Measurements from ENCODE around the gene HDAC9.

Gene HDAC9

GRCh38 chr7:18799899-18800298 is 304.4 kb downstream of the HDAC9 start:
- no peaks in the 10 kb centered on the region for H3K4me1 Mint-ChIP-seq
- no peaks in the 10 kb centered on the region for H3K27me3 Mint-ChIP-seq
- peaks cover 9% of the 10 kb centered on the region for H3K9me3 Mint-ChIP-seq
- no peak overlapping the region for H3K27ac Mint-ChIP-seq
- no peak overlapping the region for H3K4me3 Mint-ChIP-seq
- no peaks in the 10 kb centered on the region for H3K36me3 Mint-ChIP-seq

DNA sequence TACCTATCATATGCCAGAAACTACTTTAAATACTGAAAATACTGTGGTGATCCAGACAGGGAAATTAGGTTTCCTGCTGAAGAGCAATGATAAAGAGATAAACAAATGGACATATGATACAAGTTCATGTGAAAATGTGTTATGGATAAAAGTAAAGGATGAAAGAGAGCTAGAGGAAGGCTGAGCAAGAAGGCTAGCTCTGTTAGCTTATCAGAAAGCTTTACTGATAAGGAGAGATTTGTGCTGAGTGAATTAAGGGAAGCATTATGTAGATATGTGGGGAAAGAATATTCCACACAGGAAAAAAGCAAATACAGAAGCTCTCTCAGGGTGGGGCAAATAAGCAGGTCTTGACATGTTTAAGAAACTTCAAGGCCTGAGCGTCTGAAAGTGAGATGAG is 308.4 kb downstream of the HDAC9 start:
- no peak overlapping the region for H3K27ac Mint-ChIP-seq
- H3K27me3 Mint-ChIP-seq, result no peaks in the 10 kb centered on the region
- peaks cover 9% of the 10 kb centered on the region for H3K9me3 Mint-ChIP-seq
- H3K4me1 Mint-ChIP-seq, result no peaks in the 10 kb centered on the region
- H3K36me3 Mint-ChIP-seq, result no peaks in the 10 kb centered on the region
- no peak overlapping the region for H3K4me3 Mint-ChIP-seq

DNA sequence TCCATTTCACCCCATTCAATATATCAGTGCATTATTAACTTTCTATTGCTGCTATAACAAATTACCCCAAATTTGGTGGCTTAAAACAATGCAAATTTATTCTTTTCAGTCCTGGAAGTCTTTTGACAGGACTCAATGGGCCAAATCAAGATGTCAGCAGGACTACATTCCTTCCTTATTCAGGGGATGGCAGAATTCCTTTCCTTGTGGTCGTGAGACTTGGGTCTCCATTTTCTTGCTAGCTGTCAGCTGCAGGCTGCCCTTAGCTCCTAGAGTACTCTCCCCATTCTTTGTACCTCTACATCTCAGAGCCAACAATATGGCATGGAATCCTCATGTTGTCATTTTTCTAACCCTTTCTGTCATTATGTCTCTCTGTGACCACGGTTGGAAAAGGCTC is 310.6 kb downstream of the HDAC9 start:
- no peaks in the 10 kb centered on the region for H3K9me3 Mint-ChIP-seq
- no peaks in the 10 kb centered on the region for H3K4me1 Mint-ChIP-seq
- no peak overlapping the region for H3K4me3 Mint-ChIP-seq
- H3K27ac Mint-ChIP-seq, result no peak overlapping the region
- no peaks in the 10 kb centered on the region for H3K36me3 Mint-ChIP-seq
- H3K27me3 Mint-ChIP-seq, result no peaks in the 10 kb centered on the region

DNA sequence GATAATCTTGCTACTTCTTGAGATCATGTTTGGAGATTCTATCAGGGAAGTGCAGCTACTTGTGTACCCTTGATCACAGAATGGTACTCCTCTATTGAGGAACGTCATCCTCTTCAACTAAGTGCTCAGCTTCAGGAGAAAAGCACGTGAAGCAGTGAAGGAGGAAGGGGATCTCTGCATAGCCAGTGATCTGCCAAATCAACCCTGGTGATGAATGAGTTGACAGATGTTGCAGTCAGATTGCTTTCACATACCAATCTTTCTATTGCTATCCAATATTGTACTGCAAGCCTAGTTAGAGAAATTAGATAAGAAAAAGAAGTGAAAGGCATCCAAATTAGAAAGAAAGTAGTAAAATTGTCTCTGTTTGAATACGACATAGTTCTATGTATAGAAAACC is 312.5 kb downstream of the HDAC9 start:
- Mint-ChIP-seq H3K27ac (no peak overlapping the region), H3K4me3 (no peak overlapping the region), H3K9me3 (peaks cover 6% of the 10 kb centered on the region), H3K36me3 (no peaks in the 10 kb centered on the region), H3K27me3 (no peaks in the 10 kb centered on the region), H3K4me1 (no peaks in the 10 kb centered on the region)

DNA sequence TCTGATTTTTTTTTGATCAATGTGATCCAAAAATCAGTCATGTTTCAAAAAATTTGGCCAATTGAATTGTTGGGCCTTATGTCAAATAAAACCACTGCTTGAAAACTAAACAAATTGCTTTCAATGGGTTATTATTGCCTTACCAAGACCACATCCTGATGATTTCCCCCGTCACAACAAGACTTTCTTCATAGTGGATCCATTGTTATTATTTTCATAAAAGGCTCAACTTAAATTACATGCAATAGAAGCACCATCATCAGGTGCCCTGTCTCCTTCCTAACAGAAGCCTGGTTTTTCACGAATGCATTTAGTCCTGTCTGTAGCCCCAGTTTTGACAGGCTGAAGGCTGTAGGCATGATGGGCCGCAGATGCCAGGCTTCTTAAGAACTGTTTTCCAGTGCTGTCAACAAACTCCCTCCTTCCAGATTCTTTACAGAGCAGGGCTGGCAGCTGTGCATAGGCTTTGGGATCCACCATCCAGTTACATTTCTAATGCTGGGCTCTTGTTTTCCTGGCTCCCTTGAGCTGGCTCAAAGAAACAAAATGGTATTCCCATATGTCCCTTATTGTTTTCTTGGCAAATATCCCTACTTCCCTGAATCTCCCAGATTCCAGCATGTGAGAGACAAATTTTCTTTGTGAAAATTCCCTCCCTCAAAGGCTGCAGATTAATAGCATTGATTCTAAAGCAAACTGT is 319.9 kb downstream of the HDAC9 start:
- no peak overlapping the region for H3K27ac Mint-ChIP-seq
- H3K36me3 Mint-ChIP-seq, result no peaks in the 10 kb centered on the region
- H3K9me3 Mint-ChIP-seq, result peaks cover 12% of the 10 kb centered on the region
- H3K4me1 Mint-ChIP-seq, result no peaks in the 10 kb centered on the region
- H3K4me3 Mint-ChIP-seq, result no peak overlapping the region
- H3K27me3 Mint-ChIP-seq, result no peaks in the 10 kb centered on the region

GRCh38 chr7:18820981-18821380 is 325.4 kb downstream of the HDAC9 start:
- H3K27ac Mint-ChIP-seq, result no peak overlapping the region
- no peaks in the 10 kb centered on the region for H3K36me3 Mint-ChIP-seq
- H3K27me3 Mint-ChIP-seq, result no peaks in the 10 kb centered on the region
- H3K4me3 Mint-ChIP-seq, result no peak overlapping the region
- H3K4me1 Mint-ChIP-seq, result no peaks in the 10 kb centered on the region
- H3K9me3 Mint-ChIP-seq, result peaks cover 5% of the 10 kb centered on the region

DNA sequence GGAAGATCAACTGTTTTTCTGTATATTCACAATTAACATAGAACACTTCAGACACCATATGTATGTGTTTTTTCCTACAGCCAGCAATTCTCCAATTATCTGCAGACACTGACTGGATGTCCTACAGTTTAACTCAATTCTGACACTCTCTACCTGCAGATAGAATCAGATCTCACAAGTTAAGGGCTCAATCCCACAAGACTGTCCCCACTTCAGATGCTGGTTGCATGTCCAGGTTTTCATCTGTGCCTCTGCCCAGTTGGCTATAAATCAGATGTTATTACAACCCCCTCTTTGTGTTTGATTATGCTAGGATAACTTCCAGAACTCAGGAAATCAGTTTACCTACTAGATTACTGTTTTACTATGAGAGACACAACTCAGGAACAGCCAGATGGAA is 326.0 kb downstream of the HDAC9 start:
- Mint-ChIP-seq H3K4me3 (no peak overlapping the region), H3K27ac (no peak overlapping the region), H3K4me1 (no peaks in the 10 kb centered on the region), H3K9me3 (peaks cover 5% of the 10 kb centered on the region), H3K36me3 (no peaks in the 10 kb centered on the region), H3K27me3 (no peaks in the 10 kb centered on the region)

- Mint-ChIP-seq H3K9me3 (peaks cover 5% of the 10 kb centered on the region), H3K27me3 (no peaks in the 10 kb centered on the region), H3K4me3 (no peak overlapping the region), H3K27ac (no peak overlapping the region), H3K4me1 (no peaks in the 10 kb centered on the region), H3K36me3 (no peaks in the 10 kb centered on the region)
Measured at GRCh38 chr7:18824157-18824556, 328.6 kb downstream of the HDAC9 start.

GRCh38 chr7:18828260-18828993 is 332.9 kb downstream of the HDAC9 start:
- Mint-ChIP-seq H3K4me1 (no peaks in the 10 kb centered on the region), H3K9me3 (no peaks in the 10 kb centered on the region), H3K27ac (no peak overlapping the region), H3K36me3 (no peaks in the 10 kb centered on the region), H3K4me3 (no peak overlapping the region), H3K27me3 (no peaks in the 10 kb centered on the region)

- Mint-ChIP-seq H3K4me3 (no peak overlapping the region), H3K4me1 (no peaks in the 10 kb centered on the region), H3K27ac (no peak overlapping the region), H3K9me3 (no peaks in the 10 kb centered on the region), H3K27me3 (no peaks in the 10 kb centered on the region), H3K36me3 (no peaks in the 10 kb centered on the region)
Measured at GRCh38 chr7:18828994-18829857, 333.7 kb downstream of the HDAC9 start.

GRCh38 chr7:18829858-18830285 is 334.3 kb downstream of the HDAC9 start:
- H3K4me1 Mint-ChIP-seq, result no peaks in the 10 kb centered on the region
- H3K27ac Mint-ChIP-seq, result no peak overlapping the region
- H3K36me3 Mint-ChIP-seq, result no peaks in the 10 kb centered on the region
- H3K27me3 Mint-ChIP-seq, result no peaks in the 10 kb centered on the region
- H3K4me3 Mint-ChIP-seq, result no peak overlapping the region
- H3K9me3 Mint-ChIP-seq, result peaks cover 4% of the 10 kb centered on the region

DNA sequence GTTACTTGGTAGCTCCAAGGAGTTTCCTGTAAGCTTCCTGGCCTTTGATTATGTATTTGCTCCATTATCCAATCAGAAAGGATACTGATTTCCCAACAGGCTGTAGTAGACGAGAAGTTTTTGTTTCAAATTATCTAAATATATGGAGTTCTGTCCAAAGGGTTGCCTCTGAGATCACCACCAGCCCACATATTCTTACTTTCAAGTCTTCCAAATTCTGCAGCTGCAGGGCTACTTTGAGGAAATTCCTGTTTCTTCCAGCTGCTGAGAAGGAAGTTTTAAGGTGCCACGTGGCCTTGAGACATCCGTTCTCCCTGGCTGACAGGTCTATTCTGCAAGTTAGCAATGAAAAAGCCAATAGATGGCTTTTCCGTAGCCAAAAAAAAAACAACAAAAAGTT is 335.9 kb downstream of the HDAC9 start:
- no peaks in the 10 kb centered on the region for H3K36me3 Mint-ChIP-seq
- no peak overlapping the region for H3K27ac Mint-ChIP-seq
- H3K9me3 Mint-ChIP-seq, result peaks cover 8% of the 10 kb centered on the region
- no peak overlapping the region for H3K4me3 Mint-ChIP-seq
- no peaks in the 10 kb centered on the region for H3K4me1 Mint-ChIP-seq
- H3K27me3 Mint-ChIP-seq, result no peaks in the 10 kb centered on the region

DNA sequence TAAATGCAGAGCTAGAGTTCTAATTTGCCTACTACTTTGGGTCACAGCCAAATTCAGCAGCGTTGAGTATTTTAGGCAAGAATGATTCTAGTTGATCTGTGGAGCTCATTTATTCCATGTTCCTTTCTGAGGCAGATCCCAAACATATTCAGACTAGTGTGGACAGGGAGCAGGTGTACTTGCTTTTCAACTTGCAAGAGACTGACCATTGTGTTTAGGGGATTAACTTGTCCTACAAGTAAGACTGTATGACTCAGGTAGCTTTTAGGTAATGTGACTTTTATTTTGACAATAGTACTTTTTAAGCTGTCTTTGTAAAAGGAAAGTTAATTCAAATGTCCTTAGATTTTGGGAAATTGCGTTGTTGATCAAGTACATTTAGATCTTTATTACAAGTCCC is 336.4 kb downstream of the HDAC9 start:
- no peaks in the 10 kb centered on the region for H3K36me3 Mint-ChIP-seq
- H3K9me3 Mint-ChIP-seq, result peaks cover 8% of the 10 kb centered on the region
- H3K4me3 Mint-ChIP-seq, result no peak overlapping the region
- H3K4me1 Mint-ChIP-seq, result no peaks in the 10 kb centered on the region
- no peaks in the 10 kb centered on the region for H3K27me3 Mint-ChIP-seq
- no peak overlapping the region for H3K27ac Mint-ChIP-seq

- no peak overlapping the region for H3K27ac Mint-ChIP-seq
- no peak overlapping the region for H3K4me3 Mint-ChIP-seq
- H3K36me3 Mint-ChIP-seq, result no peaks in the 10 kb centered on the region
- no peaks in the 10 kb centered on the region for H3K4me1 Mint-ChIP-seq
- H3K9me3 Mint-ChIP-seq, result peaks cover 8% of the 10 kb centered on the region
- H3K27me3 Mint-ChIP-seq, result no peaks in the 10 kb centered on the region
Measured at GRCh38 chr7:18834577-18834976, 339.0 kb downstream of the HDAC9 start.

DNA sequence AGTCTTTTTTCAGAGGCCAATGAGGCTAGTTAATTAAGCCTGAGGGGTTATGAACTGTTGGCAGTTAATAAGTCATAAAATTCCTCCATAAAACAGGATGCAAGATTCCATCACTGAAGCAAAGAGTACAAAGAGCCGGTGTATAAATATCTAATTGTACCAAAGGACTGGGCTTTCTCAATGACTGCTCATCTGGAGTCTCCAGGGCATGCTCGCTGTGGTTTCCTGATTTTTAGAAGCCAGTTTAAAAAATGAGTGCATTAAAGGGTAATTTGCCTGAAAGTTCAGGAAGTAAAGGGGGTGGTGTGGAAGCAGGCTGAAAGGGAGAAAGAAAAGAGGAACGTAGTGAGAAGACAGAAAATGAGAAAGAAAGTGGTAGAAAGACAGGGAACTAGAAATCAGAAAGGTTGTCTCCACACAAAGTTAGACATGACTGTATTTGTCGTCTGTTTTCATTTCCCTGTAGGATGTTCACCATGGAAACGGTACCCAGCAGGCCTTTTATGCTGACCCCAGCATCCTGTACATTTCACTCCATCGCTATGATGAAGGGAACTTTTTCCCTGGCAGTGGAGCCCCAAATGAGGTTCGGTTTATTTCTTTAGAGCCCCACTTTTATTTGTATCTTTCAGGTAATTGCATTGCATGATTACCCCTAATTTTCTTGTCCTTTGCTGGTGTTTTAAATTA is 339.6 kb downstream of the HDAC9 start:
- Mint-ChIP-seq H3K36me3 (no peaks in the 10 kb centered on the region), H3K9me3 (peaks cover 8% of the 10 kb centered on the region), H3K4me1 (no peaks in the 10 kb centered on the region), H3K4me3 (no peak overlapping the region), H3K27ac (no peak overlapping the region), H3K27me3 (no peaks in the 10 kb centered on the region)
